AG09309 (cell line): ENCODE results near the gene RAB1B.
"Not testable (repeated sequence)": the region's sequence is repeated elsewhere in the genome, so short reads cannot be mapped to it uniquely, and the experiment has no call there.

Experiments used
- DNase-seq: peaks from one replicate; pipeline ENCODE4 v3.0.0-alpha.2; 2010; ENCODE audit warnings: low read depth
- H3K4me3 ChIP-seq: 2 replicates; pipeline ENCODE4 v1.5.1; 2011; ENCODE audit warnings: mild to moderate bottlenecking, low read depth, low read length, moderate library complexity; ENCODE audit not compliant: control insufficient read depth
- CTCF ChIP-seq: IDR thresholded peaks from 2 replicates; pipeline ENCODE4 v1.5.1; 2011; ENCODE audit warnings: mild to moderate bottlenecking, low read depth, low read length, inconsistent platforms; ENCODE audit not compliant: insufficient read depth, control insufficient read depth; ENCODE audit errors: missing control alignments

Gene RAB1B

DNA sequence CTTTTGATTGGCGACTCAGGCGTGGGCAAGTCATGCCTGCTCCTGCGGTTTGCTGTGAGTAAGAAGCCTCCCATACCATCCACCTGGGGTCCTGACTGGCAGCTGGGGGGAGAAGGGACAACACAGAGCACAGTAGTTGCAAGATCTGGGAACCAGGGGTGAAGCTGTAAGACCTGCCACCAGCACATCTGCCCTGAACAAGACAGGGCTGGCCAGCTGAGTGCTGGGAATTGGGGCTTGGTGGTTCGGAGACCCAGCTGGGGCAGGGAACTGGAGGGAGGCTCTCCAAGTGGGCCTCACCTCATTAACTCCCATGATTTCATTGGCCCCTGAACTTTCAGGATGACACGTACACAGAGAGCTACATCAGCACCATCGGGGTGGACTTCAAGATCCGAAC is 3.4 kb downstream of the RAB1B start:
- H3K4me3 ChIP-seq = no peak overlapping the region
- no peak for DNase-seq
- TF ChIP-seq CTCF = no peak

DNA sequence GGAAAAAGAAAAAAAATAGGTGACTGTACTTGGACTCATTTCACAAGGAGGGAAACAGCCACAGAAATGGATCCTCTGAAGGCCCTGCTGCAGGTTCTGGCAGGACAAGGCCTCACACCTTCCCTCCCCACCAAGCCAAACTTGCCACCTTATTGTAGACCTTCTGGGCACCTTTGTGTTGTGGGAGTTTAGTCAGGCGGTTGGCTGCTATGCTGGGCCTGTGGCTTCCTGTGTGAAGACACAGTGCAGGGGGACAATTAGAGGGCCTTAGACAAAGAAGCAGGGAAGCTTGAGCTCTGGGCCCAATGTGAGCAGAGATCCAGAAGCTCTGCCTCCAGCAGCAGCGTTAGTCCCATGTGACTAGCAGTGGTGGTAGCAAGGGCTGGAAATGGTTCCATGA is 4.2 kb downstream of the RAB1B start:
- no peak for TF ChIP-seq CTCF
- DNase-seq = no peak
- no peak overlapping the region for H3K4me3 ChIP-seq

- DNase-seq = no peak
- no peak overlapping the region for H3K4me3 ChIP-seq
- no peak for TF ChIP-seq CTCF
Measured at GRCh38 chr11:66274219-66274618, 5.8 kb downstream of the RAB1B start.

- DNase-seq = no peak
- TF ChIP-seq CTCF = no peak
- no peak overlapping the region for H3K4me3 ChIP-seq
Measured at GRCh38 chr11:66275396-66275795, 7.0 kb downstream of the RAB1B start.

DNA sequence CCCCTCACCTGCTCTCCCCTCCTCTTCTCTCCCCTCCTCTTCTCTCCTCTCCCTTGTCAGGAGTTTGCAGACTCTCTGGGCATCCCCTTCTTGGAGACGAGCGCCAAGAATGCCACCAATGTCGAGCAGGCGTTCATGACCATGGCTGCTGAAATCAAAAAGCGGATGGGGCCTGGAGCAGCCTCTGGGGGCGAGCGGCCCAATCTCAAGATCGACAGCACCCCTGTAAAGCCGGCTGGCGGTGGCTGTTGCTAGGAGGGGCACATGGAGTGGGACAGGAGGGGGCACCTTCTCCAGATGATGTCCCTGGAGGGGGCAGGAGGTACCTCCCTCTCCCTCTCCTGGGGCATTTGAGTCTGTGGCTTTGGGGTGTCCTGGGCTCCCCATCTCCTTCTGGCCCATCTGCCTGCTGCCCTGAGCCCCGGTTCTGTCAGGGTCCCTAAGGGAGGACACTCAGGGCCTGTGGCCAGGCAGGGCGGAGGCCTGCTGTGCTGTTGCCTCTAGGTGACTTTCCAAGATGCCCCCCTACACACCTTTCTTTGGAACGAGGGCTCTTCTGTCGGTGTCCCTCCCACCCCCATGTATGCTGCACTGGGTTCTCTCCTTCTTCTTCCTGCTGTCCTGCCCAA is 7.7 kb downstream of the RAB1B start:
- H3K4me3 ChIP-seq = no peak overlapping the region
- no peak for DNase-seq
- TF ChIP-seq CTCF = no peak

DNA sequence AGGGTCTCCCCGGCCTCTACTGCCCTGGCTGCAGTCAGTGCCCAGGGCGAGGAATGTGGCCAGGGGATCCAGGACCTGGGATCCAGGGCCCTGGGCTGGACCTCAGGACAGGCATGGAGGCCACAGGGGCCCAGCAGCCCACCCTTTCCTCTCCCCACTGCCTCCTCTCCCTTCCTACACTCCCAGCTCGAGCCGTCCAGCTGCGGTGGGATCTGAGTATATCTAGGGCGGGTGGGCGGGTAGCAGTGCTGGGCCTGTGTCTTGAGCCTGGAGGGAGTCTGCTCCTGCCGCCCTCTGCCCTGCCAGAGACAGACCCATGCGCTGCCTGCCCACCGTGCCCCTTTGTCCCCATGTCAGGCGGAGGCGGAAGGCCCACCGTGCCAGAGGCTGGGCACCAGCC is 8.2 kb downstream of the RAB1B start:
- H3K4me3 ChIP-seq, DNase-seq: not testable (repeated sequence)

DNA sequence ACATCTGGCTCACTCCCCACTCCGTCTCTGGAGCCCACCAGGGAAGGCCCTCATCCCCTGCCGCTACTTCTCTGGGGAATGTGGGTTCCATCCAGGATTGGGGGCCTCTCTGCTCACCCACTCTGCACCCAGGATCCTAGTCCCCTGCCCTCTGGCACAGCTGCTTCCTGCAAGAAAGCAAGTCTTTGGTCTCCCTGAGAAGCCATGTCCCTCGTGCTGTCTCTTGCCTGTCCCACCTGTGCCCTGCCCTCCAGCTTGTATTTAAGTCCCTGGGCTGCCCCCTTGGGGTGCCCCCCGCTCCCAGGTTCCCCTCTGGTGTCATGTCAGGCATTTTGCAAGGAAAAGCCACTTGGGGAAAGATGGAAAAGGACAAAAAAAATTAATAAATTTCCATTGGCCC is 8.6 kb downstream of the RAB1B start:
- H3K4me3 ChIP-seq, DNase-seq: not testable (repeated sequence)
